Brain microvascular endothelial cell (primary cell): Measurements from ENCODE around the gene FSTL4.

Source experiments
- DNase-seq: peaks from one replicate; pipeline ENCODE4 v3.0.0-alpha.2; 2020
- H3K27ac ChIP-seq: fragments of 250-450 bp; sonication (Bioruptor Pico); 2 replicates; pipeline ENCODE4 v1.5.1; 2020; ENCODE audit warnings: mild to moderate bottlenecking, moderate library complexity
- H3K27me3 ChIP-seq: fragments of 250-450 bp; sonication (Bioruptor Pico); replicated peaks from 2 replicates; pipeline ENCODE4 v1.5.1; 2020; ENCODE audit warnings: mild to moderate bottlenecking
- H3K36me3 ChIP-seq: fragments of 250-450 bp; sonication (Bioruptor Pico); replicated peaks from 2 replicates; pipeline ENCODE4 v1.5.1; 2020; ENCODE audit warnings: mild to moderate bottlenecking
- H3K4me3 ChIP-seq: 2 replicates; pipeline ENCODE4 v1.5.1; 2011; ENCODE audit warnings: low read depth, mild to moderate bottlenecking, control low read depth, low read length, moderate library complexity
- in situ Hi-C: cut with HindIII; loops from 2 replicates; pipeline ENCODE4 v1.10.0; 2017; ENCODE audit warnings: low sequenced_read_pairs, low pct_ligation_motif_present
- TF ChIP-seq, protein P1 (sequence below): IDR thresholded peaks from 2 replicates; pipeline ENCODE4 v1.5.1; 2011; ENCODE audit warnings: low read depth, mild to moderate bottlenecking, moderate library complexity, low read length, control low read depth, inconsistent platforms; ENCODE audit errors: missing control alignments

FSTL4 gene

DNA sequence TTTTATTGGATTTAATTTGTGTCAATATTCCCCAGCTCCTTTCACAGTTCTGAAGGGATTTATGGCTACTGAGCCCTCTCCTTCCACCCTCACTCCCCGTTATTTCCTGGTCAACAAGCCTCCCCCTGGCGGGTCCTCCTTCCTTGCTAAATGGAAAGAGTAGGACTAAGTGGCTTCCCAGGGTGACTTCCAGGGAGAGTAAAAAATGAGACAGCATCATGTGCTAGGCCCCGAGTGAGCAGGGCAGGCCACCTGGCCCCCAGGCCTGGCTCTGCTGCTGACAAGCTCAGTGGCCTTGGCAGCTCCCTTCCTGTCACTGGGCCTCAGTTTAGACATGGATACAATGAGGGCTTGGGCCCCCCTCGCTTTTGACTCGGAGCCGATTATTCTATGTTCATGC, 359.3 kb downstream of the FSTL4 start:
- no peak for DNase-seq
- Histone ChIP-seq H3K36me3 (no peaks in the 10 kb centered on the region), H3K4me3 (no peak overlapping the region), H3K27me3 (no peaks in the 10 kb centered on the region), H3K27ac (no peak overlapping the region)
- TF ChIP-seq, protein P1, sequence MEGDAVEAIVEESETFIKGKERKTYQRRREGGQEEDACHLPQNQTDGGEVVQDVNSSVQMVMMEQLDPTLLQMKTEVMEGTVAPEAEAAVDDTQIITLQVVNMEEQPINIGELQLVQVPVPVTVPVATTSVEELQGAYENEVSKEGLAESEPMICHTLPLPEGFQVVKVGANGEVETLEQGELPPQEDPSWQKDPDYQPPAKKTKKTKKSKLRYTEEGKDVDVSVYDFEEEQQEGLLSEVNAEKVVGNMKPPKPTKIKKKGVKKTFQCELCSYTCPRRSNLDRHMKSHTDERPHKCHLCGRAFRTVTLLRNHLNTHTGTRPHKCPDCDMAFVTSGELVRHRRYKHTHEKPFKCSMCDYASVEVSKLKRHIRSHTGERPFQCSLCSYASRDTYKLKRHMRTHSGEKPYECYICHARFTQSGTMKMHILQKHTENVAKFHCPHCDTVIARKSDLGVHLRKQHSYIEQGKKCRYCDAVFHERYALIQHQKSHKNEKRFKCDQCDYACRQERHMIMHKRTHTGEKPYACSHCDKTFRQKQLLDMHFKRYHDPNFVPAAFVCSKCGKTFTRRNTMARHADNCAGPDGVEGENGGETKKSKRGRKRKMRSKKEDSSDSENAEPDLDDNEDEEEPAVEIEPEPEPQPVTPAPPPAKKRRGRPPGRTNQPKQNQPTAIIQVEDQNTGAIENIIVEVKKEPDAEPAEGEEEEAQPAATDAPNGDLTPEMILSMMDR, result no peak
- in situ Hi-C loops, result no loop called here

DNA sequence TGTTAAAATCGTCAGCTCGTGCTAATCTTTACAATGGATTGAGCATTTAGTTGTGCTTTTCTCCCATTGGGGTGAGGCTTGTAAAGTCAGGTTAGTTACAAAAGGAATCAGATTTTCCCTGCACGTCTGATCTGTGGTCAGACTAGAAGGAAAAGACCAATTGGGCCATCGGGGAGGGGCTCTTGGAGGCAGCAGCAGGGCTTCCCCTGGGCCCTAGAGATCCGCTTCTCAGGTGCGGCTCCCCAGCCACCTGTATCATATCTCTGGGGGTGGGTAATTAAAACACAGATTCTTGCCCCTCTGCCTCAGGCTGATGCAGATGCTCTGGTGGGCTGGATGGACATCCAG, 360.2 kb downstream of the FSTL4 start:
- no peaks in the 10 kb centered on the region for H3K36me3 ChIP-seq
- H3K27me3 ChIP-seq, result no peaks in the 10 kb centered on the region
- DNase-seq, result no peak
- in situ Hi-C loops, result no loop called here
- H3K4me3 ChIP-seq, result no peak overlapping the region
- no peak overlapping the region for H3K27ac ChIP-seq
- TF ChIP-seq, protein P1, result no peak

DNA sequence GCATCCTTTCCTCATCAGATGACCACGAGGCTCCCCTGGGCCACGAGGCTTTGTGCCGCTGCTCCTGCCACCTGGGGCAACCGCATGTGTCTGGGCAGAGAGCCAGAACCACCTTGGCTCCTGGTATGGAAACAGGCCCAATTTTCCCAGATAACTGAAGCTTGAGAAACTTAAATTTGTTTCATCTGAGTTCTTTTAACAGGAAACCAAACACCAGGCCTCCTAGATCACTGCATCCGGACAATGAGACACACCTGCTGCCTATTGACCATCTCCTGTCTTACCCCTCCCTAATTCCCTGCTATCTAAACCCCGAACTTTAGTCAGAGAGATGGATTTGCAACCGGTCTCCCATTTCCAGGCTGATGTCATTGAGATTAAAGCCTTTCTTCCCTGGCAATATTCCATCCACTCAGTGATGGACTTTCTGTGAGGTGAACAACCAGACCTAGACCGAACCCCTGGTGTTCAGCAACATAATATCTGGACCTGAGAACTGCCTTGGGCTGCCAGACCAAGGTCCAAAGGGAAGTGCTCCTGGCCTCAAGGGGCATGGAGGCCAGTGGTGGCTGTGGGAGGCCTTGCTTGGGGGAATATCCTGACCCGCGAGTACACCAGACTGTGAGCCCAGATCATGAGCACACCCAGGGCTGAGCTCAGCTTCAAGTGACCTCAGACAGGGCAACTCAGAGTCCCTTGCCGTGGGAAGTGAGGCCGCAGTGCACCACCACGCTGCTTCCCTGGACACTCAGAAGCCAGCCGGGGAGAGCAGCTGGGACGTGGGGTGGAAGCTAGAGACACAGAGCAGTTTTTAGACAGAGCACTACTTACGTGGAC, 360.8 kb downstream of the FSTL4 start:
- in situ Hi-C loops, result no loop called here
- H3K27me3 ChIP-seq, result no peaks in the 10 kb centered on the region
- H3K36me3 ChIP-seq, result no peaks in the 10 kb centered on the region
- no peak overlapping the region for H3K27ac ChIP-seq
- no peak for DNase-seq
- TF ChIP-seq, protein P1, result no peak
- H3K4me3 ChIP-seq, result no peak overlapping the region

DNA sequence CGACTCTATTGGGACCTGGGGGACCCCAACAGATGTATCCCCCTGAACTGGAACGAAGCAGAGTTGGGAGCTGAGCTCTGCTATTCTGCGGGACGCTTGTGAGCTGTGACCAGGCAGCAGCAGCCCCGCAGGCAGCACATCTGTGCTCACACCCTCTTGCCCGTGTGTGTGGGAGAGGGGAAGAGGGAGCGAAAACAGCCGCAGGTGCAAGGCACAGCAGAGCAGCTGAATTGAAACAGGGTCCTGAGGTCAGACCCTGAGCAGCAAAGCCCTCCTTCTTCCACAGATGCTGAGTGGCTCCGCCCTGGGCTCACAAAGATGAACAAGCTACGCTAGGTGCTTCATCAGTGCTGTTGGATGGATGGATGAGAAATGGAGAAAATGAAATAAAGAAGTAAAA, 361.8 kb downstream of the FSTL4 start:
- no peak overlapping the region for H3K4me3 ChIP-seq
- H3K27ac ChIP-seq, result no peak overlapping the region
- no peaks in the 10 kb centered on the region for H3K27me3 ChIP-seq
- no peak for DNase-seq
- TF ChIP-seq, protein P1, result no peak
- no peaks in the 10 kb centered on the region for H3K36me3 ChIP-seq
- in situ Hi-C loops, result no loop called here

DNA sequence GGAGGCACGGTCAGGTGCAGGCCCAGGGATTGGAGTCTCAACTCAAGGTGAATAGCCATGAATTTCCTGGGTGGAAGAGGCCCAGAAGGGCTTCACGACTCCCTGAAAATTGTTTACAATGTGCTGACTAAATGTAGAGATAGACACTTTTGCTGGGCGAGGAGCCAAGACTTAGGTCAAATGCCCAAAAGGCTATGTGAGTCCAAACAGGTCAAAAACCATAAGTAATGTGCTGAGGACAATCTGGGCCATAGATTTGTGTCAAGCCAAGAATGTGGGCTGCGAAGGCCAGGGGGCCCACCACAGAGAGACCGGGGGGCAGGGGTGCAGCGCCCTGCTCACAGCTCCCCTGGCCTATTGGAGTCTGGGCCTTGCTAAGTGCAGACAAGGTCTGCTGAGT, 362.7 kb downstream of the FSTL4 start:
- DNase-seq, result no peak
- no peaks in the 10 kb centered on the region for H3K36me3 ChIP-seq
- H3K27ac ChIP-seq, result no peak overlapping the region
- H3K4me3 ChIP-seq, result no peak overlapping the region
- TF ChIP-seq, protein P1, result no peak
- no peaks in the 10 kb centered on the region for H3K27me3 ChIP-seq
- in situ Hi-C loops, result no loop called here
